ENCODE data around the gene DNTT. TPM values are rescaled to one million over a fixed set of nuclear protein-coding genes. Genes with fewer than 3 reads are reported as not detected.

DNTT gene
- total and polyA plus RNA-seq, 2 experiments from 2014 or later = not detected

- TF ChIP-seq REST (IDR thresholded peaks at IDR 0.05; ENCODE audit: unreplicated experiment) (no peak), EZH2phosphoT487 (IDR thresholded peaks at IDR 0.05; ENCODE audit: unreplicated experiment) (no peak), ZNF331 (CRISPR knock-in tag; IDR thresholded peaks at IDR 0.05; ENCODE audit: low read depth) (no peak)
Observed at GRCh38 chr10:96368971-96369370, 64.7 kb downstream of the DNTT start (continued).

- Mint-ChIP-seq H3K4me3 (no peak overlapping the region), H3K36me3 (ENCODE audit: low read depth) (no peaks in the 10 kb centered on the region), H3K9me3 (no peaks in the 10 kb centered on the region), H3K27me3 (ENCODE audit: insufficient read depth, low read depth, poor library complexity) (peaks cover 18% of the 10 kb centered on the region), H3K27ac (no peak overlapping the region), H3K4me1 (peaks cover 15% of the 10 kb centered on the region)
- H3K4me2 ChIP-seq = no peak overlapping the region
- peak; percentile 12 for DNase-seq (ENCODE audit: low spot score)
- H3K36me3 ChIP-seq (ENCODE audit: insufficient read depth) = no peaks in the 10 kb centered on the region
- H3K9me2 ChIP-seq (ENCODE audit: insufficient read depth) = no peaks in the 10 kb centered on the region
- no peak overlapping the region for H3K27ac ChIP-seq (ENCODE audit: low read depth)
- H3K27me3 ChIP-seq (ENCODE audit: insufficient read depth) = peaks cover 11% of the 10 kb centered on the region
- peak; percentile 8 for ATAC-seq
- no peak overlapping the region for H3K4me3 ChIP-seq
- no peaks in the 10 kb centered on the region for H3F3A ChIP-seq (replicated peaks; ENCODE audit: low read depth)
- H4K20me1 ChIP-seq (replicated peaks; ENCODE audit: insufficient read depth) = no peaks in the 10 kb centered on the region
- 0 out of 2 replicates have a peak overlapping the region, but pooled peaks have one; percentile 24 for H2AFZ ChIP-seq
- H3K4me1 ChIP-seq (ENCODE audit: insufficient read depth) = peaks cover 6% of the 10 kb centered on the region; the same call in 1 of the 2 replicates
- H3K79me2 ChIP-seq (replicated peaks; ENCODE audit: insufficient read depth) = no peaks in the 10 kb centered on the region
- no peak for TF ChIP-seq EZH2phosphoT487 (IDR thresholded peaks at IDR 0.05; ENCODE audit: unreplicated experiment)
Observed at GRCh38 chr10:96369890-96370583, 65.8 kb downstream of the DNTT start.

- Mint-ChIP-seq H3K4me3 (no peak overlapping the region), H3K4me1 (peaks cover 19% of the 10 kb centered on the region), H3K27me3 (ENCODE audit: insufficient read depth, low read depth, poor library complexity) (peaks cover 18% of the 10 kb centered on the region), H3K9me3 (no peaks in the 10 kb centered on the region), H3K27ac (no peak overlapping the region), H3K36me3 (ENCODE audit: low read depth) (no peaks in the 10 kb centered on the region)
- TF ChIP-seq CTCF (conservative IDR thresholded peaks at IDR 0.05; ENCODE audit: low read depth in 2 of 2) = peak; percentile 91 to 95
- no peak for TF ChIP-seq JUNB (IDR thresholded peaks at IDR 0.05; ENCODE audit: unreplicated experiment)
- DNase-seq (ENCODE audit: low spot score) = peak; percentile 86
- Histone ChIP-seq H3K36me3 (ENCODE audit: insufficient read depth) (no peaks in the 10 kb centered on the region), H2AFZ (no peak overlapping the region), H4K20me1 (replicated peaks; ENCODE audit: insufficient read depth) (no peaks in the 10 kb centered on the region), H3K4me2 (no peak overlapping the region), H3K27ac (ENCODE audit: low read depth) (no peak overlapping the region), H3K79me2 (replicated peaks; ENCODE audit: insufficient read depth) (no peaks in the 10 kb centered on the region), H3F3A (replicated peaks; ENCODE audit: low read depth) (no peaks in the 10 kb centered on the region), H3K4me1 (ENCODE audit: insufficient read depth) (peaks cover 6% of the 10 kb centered on the region; the same call in 1 of the 2 replicates), H3K9me2 (ENCODE audit: insufficient read depth) (no peaks in the 10 kb centered on the region), H3K4me3 (no peak overlapping the region), H3K27me3 (ENCODE audit: insufficient read depth) (peaks cover 11% of the 10 kb centered on the region)
- peak; percentile 58 for ATAC-seq
Observed at GRCh38 chr10:96370584-96371157, 66.4 kb downstream of the DNTT start.

Data from GM23338 (cell line).